Measurements from ENCODE around the gene IDH3A. TPM values are rescaled to one million over a fixed set of nuclear protein-coding genes. Genes with fewer than 3 reads are reported as not detected.

The IDH3A gene
- total RNA-seq, 2 experiments from 2014 or later, result 47.5 to 47.6 TPM

DNA sequence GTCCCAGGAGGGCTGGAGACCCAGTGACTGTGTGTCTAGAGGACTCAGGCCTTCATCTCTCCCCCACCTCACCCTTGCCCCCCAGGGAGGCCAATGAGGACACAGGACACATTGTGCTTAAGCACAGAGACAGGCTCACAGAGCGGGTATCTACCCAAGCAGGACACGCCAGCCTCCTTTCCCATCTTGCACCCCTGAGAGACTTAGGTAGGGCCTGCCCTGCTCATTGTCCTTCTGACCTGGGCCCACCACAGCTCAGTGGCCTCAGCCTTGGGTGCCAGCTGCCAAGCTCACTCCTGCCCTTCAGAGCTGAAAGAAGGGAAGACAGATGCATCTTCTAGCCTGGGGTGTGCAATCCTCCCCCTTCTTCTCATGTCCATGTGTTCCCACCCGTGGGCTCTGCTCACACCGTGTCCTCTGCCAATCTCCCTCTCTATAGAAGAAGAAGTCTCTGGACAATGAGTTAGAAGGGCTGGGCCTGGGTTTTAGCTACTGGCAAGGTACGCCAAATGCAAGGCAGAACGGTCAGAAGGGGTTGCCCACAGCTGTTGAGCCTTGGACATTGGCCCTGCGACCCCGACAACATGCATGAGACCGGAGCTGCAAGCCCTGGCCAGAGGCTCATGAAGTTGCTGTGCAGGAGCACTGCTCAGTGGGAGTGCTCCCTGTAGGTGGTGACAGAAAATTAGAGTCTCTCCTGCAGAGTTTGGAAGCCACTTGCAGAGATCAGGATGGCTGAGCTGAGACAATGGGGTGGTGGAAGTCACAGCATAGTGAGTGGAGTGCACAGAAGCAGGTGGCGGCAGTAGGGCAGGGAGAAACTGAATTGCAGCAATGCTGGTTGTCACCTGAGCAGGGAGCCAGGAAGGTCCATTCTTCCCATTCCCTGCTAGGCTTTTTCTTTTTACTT, 52.4 kb downstream of the IDH3A start:
- Mint-ChIP-seq H3K36me3 (ENCODE audit: low read depth) (no peaks in the 10 kb centered on the region), H3K27me3 (no peaks in the 10 kb centered on the region), H3K9me3 (no peaks in the 10 kb centered on the region), H3K4me3 (no peak overlapping the region), H3K4me1 (ENCODE audit: low read depth) (no peaks in the 10 kb centered on the region), H3K27ac (no peak overlapping the region)
- Histone ChIP-seq H3K27me3 (ENCODE audit: control insufficient read depth in 1 of 2, insufficient read depth in 2 of 2, low read length in 2 of 2) (no peaks in the 10 kb centered on the region), H3K4me3 (ENCODE audit: low read length) (no peak overlapping the region), H3K9me3 (ENCODE audit: control insufficient read depth in 1 of 2, insufficient read depth in 1 of 2, low read length in 2 of 2) (no peaks in the 10 kb centered on the region), H3K36me3 (ENCODE audit: insufficient read depth, low read length) (no peaks in the 10 kb centered on the region), H3K4me1 (ENCODE audit: insufficient read depth, low read length) (no peaks in the 10 kb centered on the region), H3K27ac (ENCODE audit: low read depth in 1 of 2, low read length in 2 of 2) (no peak overlapping the region)
- no peak for ATAC-seq (ENCODE audit: poor library complexity)
- CTCF ChIA-PET, result no interaction called here
- TF ChIP-seq, protein P1, sequence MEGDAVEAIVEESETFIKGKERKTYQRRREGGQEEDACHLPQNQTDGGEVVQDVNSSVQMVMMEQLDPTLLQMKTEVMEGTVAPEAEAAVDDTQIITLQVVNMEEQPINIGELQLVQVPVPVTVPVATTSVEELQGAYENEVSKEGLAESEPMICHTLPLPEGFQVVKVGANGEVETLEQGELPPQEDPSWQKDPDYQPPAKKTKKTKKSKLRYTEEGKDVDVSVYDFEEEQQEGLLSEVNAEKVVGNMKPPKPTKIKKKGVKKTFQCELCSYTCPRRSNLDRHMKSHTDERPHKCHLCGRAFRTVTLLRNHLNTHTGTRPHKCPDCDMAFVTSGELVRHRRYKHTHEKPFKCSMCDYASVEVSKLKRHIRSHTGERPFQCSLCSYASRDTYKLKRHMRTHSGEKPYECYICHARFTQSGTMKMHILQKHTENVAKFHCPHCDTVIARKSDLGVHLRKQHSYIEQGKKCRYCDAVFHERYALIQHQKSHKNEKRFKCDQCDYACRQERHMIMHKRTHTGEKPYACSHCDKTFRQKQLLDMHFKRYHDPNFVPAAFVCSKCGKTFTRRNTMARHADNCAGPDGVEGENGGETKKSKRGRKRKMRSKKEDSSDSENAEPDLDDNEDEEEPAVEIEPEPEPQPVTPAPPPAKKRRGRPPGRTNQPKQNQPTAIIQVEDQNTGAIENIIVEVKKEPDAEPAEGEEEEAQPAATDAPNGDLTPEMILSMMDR (IDR thresholded peaks at IDR 0.05), result no peak
- no peak for DNase-seq
- intact Hi-C loops (cut with DNase I, micrococcal nuclease), result no loop called here
- POLR2A ChIA-PET, result no interaction called here

DNA sequence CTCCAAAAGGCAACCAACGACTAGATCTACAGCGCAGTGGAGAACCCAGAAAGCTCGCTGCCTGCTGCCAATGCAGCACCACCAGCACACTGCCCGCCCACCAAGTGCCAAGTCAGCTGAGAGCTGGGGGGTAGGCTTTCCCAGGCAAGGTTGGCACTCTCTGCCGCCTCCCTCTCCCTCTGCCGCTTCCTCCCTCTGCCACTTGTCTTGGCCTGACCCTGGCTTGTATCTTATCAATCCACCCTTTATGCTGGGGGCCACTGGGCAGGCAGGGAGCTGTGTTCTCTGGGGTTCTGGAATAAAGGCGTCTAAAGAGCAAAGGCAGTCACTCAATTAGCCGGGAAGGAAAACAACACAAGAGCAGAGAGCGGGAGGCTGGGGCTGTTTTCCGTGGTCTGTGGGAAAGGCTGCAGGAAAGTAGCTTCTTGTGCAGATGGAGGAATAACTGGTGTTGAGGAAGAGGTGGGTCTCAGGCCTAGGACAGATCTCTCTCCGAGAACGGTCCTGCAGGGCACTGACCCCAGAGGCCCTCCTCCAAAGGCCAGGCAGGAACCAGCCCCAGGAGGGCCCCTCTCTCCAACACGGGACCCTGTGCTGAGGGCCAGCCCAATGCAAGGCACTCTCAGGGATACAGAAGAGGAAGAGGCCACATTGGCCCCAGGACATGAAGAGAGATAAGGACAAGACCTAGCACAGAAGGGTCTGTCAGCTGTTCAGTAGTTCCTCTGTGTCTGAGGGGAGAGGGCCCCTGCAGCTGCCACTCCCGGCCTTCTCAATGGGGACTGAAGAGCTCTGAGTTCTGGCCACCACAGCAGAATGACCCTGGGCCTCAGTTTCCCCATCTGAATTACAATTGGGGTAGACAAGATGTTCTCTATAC, 54.4 kb downstream of the IDH3A start:
- TF ChIP-seq, protein P1 (IDR thresholded peaks at IDR 0.05), result no peak
- POLR2A ChIA-PET, result no interaction called here

DNA sequence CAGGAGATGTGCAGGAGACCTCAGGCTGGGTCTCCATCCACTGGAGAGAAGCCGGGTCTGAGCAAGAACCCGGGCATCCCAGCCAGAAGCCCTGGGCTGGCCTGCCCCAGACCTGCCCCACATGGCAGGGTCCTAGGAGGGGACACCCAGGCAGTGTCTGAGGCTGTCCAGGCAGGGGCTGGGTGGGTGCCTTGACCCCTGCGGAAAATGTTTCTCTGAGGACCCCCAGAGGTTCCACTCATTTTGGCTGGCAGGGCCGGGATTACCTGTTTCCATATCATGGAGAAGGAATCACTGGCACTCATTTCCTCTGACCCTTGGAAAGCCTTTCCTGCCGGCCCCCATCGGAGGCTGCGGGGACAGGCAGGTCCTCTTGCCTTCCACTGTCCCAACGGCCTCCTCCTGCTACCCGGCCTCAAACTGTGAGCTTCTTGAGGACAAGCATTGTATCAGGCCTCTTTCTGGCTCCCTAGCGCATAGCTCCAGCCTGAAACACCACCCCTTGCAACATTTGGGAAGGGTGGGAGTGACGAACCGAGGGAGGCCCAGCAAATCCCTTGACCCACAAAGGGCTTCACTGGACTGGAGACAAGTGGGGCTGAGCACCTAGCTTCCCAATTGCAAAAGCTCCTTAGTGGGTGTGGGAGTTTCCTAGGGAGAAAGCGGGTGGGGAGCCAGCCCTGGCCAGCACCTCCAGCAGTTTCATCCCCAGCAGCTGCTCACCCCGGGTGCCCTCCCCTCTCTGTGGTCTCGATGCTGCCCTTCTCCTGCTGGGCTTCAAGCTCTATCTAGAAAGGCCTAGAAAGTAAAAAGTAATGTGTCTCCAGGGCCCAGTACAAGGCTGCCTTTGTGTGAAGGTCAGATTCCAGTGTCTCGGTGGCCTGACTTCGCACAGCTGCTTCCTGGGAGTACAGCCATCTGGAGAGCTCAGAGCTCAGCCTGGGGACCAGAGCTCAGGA, 55.5 kb downstream of the IDH3A start:
- Histone ChIP-seq H3K27me3 (ENCODE audit: control insufficient read depth in 1 of 2, insufficient read depth in 2 of 2, low read length in 2 of 2) (no peaks in the 10 kb centered on the region), H3K4me1 (ENCODE audit: insufficient read depth, low read length) (no peaks in the 10 kb centered on the region), H3K4me3 (ENCODE audit: low read length) (no peak overlapping the region), H3K9me3 (ENCODE audit: control insufficient read depth in 1 of 2, insufficient read depth in 1 of 2, low read length in 2 of 2) (no peaks in the 10 kb centered on the region), H3K27ac (ENCODE audit: low read depth in 1 of 2, low read length in 2 of 2) (no peak overlapping the region), H3K36me3 (ENCODE audit: insufficient read depth, low read length) (no peaks in the 10 kb centered on the region)
- Mint-ChIP-seq H3K27me3 (no peaks in the 10 kb centered on the region), H3K36me3 (ENCODE audit: low read depth) (no peaks in the 10 kb centered on the region), H3K4me1 (ENCODE audit: low read depth) (no peaks in the 10 kb centered on the region), H3K27ac (no peak overlapping the region), H3K9me3 (no peaks in the 10 kb centered on the region), H3K4me3 (no peak overlapping the region)
- ATAC-seq (ENCODE audit: poor library complexity) (no peak), DNase-seq (no peak)
- intact Hi-C loops (cut with DNase I, micrococcal nuclease), result no loop called here
- TF ChIP-seq, protein P1 (IDR thresholded peaks at IDR 0.05), result no peak
- ChIA-PET CTCF (interaction anchor here (1.2 kb wide), 1 partner anchor 8 kb away, joined by 3 read pairs; no protein-coding TSS in a partner anchor), POLR2A (no interaction called here)

More for the DNA sequence above, 54.4 kb downstream of the IDH3A start:
- Histone ChIP-seq H3K9me3 (ENCODE audit: control insufficient read depth in 1 of 2, insufficient read depth in 1 of 2, low read length in 2 of 2) (no peaks in the 10 kb centered on the region), H3K27me3 (ENCODE audit: control insufficient read depth in 1 of 2, insufficient read depth in 2 of 2, low read length in 2 of 2) (no peaks in the 10 kb centered on the region), H3K36me3 (ENCODE audit: insufficient read depth, low read length) (no peaks in the 10 kb centered on the region), H3K4me1 (ENCODE audit: insufficient read depth, low read length) (no peaks in the 10 kb centered on the region), H3K4me3 (ENCODE audit: low read length) (no peak overlapping the region), H3K27ac (ENCODE audit: low read depth in 1 of 2, low read length in 2 of 2) (no peak overlapping the region)
- intact Hi-C loops (cut with DNase I, micrococcal nuclease), result no loop called here
- Mint-ChIP-seq H3K27ac (no peak overlapping the region), H3K36me3 (ENCODE audit: low read depth) (no peaks in the 10 kb centered on the region), H3K4me3 (no peak overlapping the region), H3K27me3 (no peaks in the 10 kb centered on the region), H3K9me3 (no peaks in the 10 kb centered on the region), H3K4me1 (ENCODE audit: low read depth) (no peaks in the 10 kb centered on the region)
- ATAC-seq (ENCODE audit: poor library complexity) (no peak), DNase-seq (no peak)
- CTCF ChIA-PET, result no interaction called here

Measured in CD4-positive, alpha-beta T cell (primary cell).